ENCODE data around the gene AKAP8.

Gene AKAP8

GRCh38 chr19:15425321-15425950, 45.8 kb upstream of the AKAP8 start:
- TF ChIP-seq REST (IDR thresholded peaks at IDR 0.05; ENCODE audit: insufficient read depth in 1 of 2, low read depth in 2 of 2, low read length in 2 of 2) (no peak), SIN3A (IDR thresholded peaks at IDR 0.05; ENCODE audit: borderline replicate concordance, insufficient read depth, low read length) (no peak), TAF1 (IDR thresholded peaks at IDR 0.05; ENCODE audit: borderline replicate concordance, insufficient read depth, low read length) (no peak), FOXP2 (optimal IDR thresholded peaks at IDR 0.05; ENCODE audit: borderline replicate concordance, extremely low read depth, extremely low read length, insufficient read depth) (no peak), POLR2AphosphoS5 (IDR thresholded peaks at IDR 0.05; ENCODE audit: low read depth, low read length) (no peak)

GRCh38 chr19:15424692-15425272, 45.2 kb upstream of the AKAP8 start:
- no peak for TF ChIP-seq TAF1 (IDR thresholded peaks at IDR 0.05; ENCODE audit: borderline replicate concordance, insufficient read depth, low read length)
- TF ChIP-seq FOXP2 (optimal IDR thresholded peaks at IDR 0.05; ENCODE audit: borderline replicate concordance, extremely low read depth, extremely low read length, insufficient read depth): no peak
- no peak for TF ChIP-seq POLR2AphosphoS5 (IDR thresholded peaks at IDR 0.05; ENCODE audit: low read depth, low read length)
- no peak for TF ChIP-seq SIN3A (IDR thresholded peaks at IDR 0.05; ENCODE audit: borderline replicate concordance, insufficient read depth, low read length)
- no peak for TF ChIP-seq REST (IDR thresholded peaks at IDR 0.05; ENCODE audit: insufficient read depth in 1 of 2, low read depth in 2 of 2, low read length in 2 of 2)

- no peak for TF ChIP-seq REST (IDR thresholded peaks at IDR 0.05; ENCODE audit: insufficient read depth in 1 of 2, low read depth in 2 of 2, low read length in 2 of 2)
- TF ChIP-seq POLR2AphosphoS5 (IDR thresholded peaks at IDR 0.05; ENCODE audit: low read depth, low read length): no peak
- no peak for TF ChIP-seq TAF1 (IDR thresholded peaks at IDR 0.05; ENCODE audit: borderline replicate concordance, insufficient read depth, low read length)
- no peak for TF ChIP-seq FOXP2 (optimal IDR thresholded peaks at IDR 0.05; ENCODE audit: borderline replicate concordance, extremely low read depth, extremely low read length, insufficient read depth)
- TF ChIP-seq SIN3A (IDR thresholded peaks at IDR 0.05; ENCODE audit: borderline replicate concordance, insufficient read depth, low read length): no peak
Measured at GRCh38 chr19:15424121-15424520, 44.5 kb upstream of the AKAP8 start.

GRCh38 chr19:15423130-15423529, 43.5 kb upstream of the AKAP8 start:
- TF ChIP-seq SIN3A (IDR thresholded peaks at IDR 0.05; ENCODE audit: borderline replicate concordance, insufficient read depth, low read length) (no peak), FOXP2 (optimal IDR thresholded peaks at IDR 0.05; ENCODE audit: borderline replicate concordance, extremely low read depth, extremely low read length, insufficient read depth) (no peak), TAF1 (IDR thresholded peaks at IDR 0.05; ENCODE audit: borderline replicate concordance, insufficient read depth, low read length) (no peak), REST (IDR thresholded peaks at IDR 0.05; ENCODE audit: insufficient read depth in 1 of 2, low read depth in 2 of 2, low read length in 2 of 2) (no peak), POLR2AphosphoS5 (IDR thresholded peaks at IDR 0.05; ENCODE audit: low read depth, low read length) (no peak)
